ENCODE results near the gene VPS16.

VPS16 gene

DNA sequence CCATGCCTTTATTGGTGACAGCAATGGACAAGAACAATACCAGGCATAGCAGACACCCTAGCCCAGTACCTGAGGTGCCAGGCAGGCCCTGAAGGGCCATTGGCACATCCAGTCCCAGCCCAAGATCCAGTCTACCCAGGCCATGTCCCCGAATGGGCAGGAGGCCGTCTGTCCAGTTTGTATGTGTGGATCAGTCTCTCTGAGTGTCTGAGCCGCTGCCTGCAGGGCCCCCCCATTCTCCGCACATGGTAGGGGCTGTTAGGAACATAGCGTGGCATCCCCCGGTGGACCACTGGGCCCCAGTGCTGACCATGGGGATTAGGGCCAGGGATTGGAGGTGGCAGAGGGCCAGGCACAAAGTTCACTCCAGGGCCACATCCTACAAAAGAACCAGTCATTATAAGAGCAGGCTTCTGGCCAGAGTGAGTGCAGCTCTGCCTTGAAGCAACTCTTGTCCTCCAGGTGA, 5.2 kb upstream of the VPS16 start:
- TF ChIP-seq, protein P1, sequence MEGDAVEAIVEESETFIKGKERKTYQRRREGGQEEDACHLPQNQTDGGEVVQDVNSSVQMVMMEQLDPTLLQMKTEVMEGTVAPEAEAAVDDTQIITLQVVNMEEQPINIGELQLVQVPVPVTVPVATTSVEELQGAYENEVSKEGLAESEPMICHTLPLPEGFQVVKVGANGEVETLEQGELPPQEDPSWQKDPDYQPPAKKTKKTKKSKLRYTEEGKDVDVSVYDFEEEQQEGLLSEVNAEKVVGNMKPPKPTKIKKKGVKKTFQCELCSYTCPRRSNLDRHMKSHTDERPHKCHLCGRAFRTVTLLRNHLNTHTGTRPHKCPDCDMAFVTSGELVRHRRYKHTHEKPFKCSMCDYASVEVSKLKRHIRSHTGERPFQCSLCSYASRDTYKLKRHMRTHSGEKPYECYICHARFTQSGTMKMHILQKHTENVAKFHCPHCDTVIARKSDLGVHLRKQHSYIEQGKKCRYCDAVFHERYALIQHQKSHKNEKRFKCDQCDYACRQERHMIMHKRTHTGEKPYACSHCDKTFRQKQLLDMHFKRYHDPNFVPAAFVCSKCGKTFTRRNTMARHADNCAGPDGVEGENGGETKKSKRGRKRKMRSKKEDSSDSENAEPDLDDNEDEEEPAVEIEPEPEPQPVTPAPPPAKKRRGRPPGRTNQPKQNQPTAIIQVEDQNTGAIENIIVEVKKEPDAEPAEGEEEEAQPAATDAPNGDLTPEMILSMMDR (IDR thresholded peaks at IDR 0.05; ENCODE audit: low read depth, low read length), result no peak
- DNase-seq, result no peak
- Histone ChIP-seq H3K4me3 (ENCODE audit: low read depth, low read length) (no peak overlapping the region), H3K9me3 (no peaks in the 10 kb centered on the region; the same call in 1 of the 2 replicates), H3K36me3 (0 out of 2 replicates have a peak, but pooled peaks cover 4% of the 10 kb centered on the region), H3K27me3 (no peaks in the 10 kb centered on the region), H3K4me1 (no peaks in the 10 kb centered on the region)

DNA sequence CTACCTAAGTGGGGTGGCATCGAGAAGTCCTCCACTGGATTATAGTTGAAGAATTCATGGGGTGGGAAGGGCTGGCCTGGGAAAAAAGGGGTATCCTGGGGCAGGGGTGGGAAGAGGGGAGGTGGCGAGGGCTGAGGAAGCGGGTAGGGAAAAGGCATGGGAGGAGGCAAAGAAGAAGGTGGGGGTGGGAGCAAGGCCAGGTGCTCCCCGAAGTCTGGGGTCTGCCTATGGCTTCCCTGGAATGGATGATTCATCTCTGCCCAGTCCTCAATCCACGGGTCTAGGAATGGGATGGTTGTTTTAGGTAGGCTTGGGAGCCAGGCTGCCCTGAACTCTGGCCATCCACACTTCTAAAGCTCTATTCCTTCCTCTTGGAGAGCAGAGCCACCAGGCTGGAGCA, 4.5 kb upstream of the VPS16 start:
- DNase-seq, result no peak
- Histone ChIP-seq H3K36me3 (0 out of 2 replicates have a peak, but pooled peaks cover 4% of the 10 kb centered on the region), H3K4me3 (ENCODE audit: low read depth, low read length) (no peak overlapping the region), H3K9me3 (no peaks in the 10 kb centered on the region; the same call in 1 of the 2 replicates), H3K4me1 (no peaks in the 10 kb centered on the region), H3K27me3 (no peaks in the 10 kb centered on the region)
- TF ChIP-seq, protein P1 (IDR thresholded peaks at IDR 0.05; ENCODE audit: low read depth, low read length), result no peak

DNA sequence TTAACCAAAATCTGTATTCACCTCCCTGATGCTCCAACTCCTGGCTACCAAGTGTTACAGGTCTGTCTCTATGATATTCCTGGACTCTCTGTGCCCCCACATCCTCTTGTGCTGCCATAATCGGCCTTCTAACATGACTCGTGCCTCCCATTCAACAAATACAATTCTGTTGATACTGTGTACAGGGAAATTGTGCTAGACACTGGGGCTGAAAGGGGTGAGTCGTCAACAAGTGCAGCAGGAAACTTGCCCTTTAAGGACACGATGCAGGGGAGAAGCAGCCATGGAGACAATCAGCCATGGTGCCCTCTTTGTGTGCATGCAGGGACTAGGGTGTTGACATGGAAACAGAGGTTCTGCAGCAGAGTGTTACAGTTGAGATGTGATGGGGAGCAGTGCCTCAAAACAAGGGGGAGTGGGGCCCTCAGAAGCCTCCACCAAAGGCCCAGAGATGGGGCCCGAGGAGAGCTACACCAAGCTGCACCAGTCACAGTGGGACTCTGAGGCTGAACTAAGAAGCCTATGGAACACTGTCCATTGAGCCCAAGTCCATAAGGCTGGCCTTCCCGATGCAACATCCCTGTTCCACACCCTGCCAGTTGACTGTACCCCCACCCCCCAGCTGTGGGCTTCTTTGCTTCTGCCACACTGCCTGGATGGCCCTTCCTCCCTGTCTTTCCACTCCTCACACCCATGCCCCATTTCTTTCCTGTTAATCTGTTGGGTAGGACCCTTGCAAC, 3.2 kb upstream of the VPS16 start:
- H3K4me1 ChIP-seq, result no peaks in the 10 kb centered on the region
- TF ChIP-seq, protein P1 (IDR thresholded peaks at IDR 0.05; ENCODE audit: low read depth, low read length), result no peak
- H3K9me3 ChIP-seq, result no peaks in the 10 kb centered on the region; the same call in 1 of the 2 replicates
- H3K27me3 ChIP-seq, result no peaks in the 10 kb centered on the region
- DNase-seq, result no peak
- 0 out of 2 replicates have a peak, but pooled peaks cover 4% of the 10 kb centered on the region for H3K36me3 ChIP-seq
- H3K4me3 ChIP-seq (ENCODE audit: low read depth, low read length), result no peak overlapping the region

GRCh38 chr20:2838170-2838797, 2.3 kb upstream of the VPS16 start:
- H3K27me3 ChIP-seq, result no peaks in the 10 kb centered on the region
- H3K9me3 ChIP-seq, result no peaks in the 10 kb centered on the region; the same call in 1 of the 2 replicates
- no peak for DNase-seq
- TF ChIP-seq, protein P1 (IDR thresholded peaks at IDR 0.05; ENCODE audit: low read depth, low read length), result no peak
- H3K4me1 ChIP-seq, result no peaks in the 10 kb centered on the region
- no peak overlapping the region for H3K4me3 ChIP-seq (ENCODE audit: low read depth, low read length)
- 0 out of 2 replicates have a peak, but pooled peaks cover 4% of the 10 kb centered on the region for H3K36me3 ChIP-seq

- TF ChIP-seq, protein P1 (IDR thresholded peaks at IDR 0.05; ENCODE audit: low read depth, low read length), result no peak
- Histone ChIP-seq H3K27me3 (no peaks in the 10 kb centered on the region), H3K9me3 (no peaks in the 10 kb centered on the region; the same call in 1 of the 2 replicates), H3K4me1 (no peaks in the 10 kb centered on the region), H3K36me3 (0 out of 2 replicates have a peak, but pooled peaks cover 4% of the 10 kb centered on the region), H3K4me3 (ENCODE audit: low read depth, low read length) (no peak overlapping the region)
- no peak for DNase-seq
Measured at GRCh38 chr20:2838847-2839671, 1.5 kb upstream of the VPS16 start.

Measured in BE2C (cell line).